GM21528 (cell line): ENCODE measurements around the gene FOXF1.

Source experiments
- ATAC-seq: cut with Tn5 transposase; IDR thresholded peaks from one replicate; pipeline ENCODE4 v1.9.1; 2021; ENCODE audit warnings: mild to moderate bottlenecking, moderate library complexity; ENCODE audit not compliant: unreplicated experiment, low FRiP score

The FOXF1 gene

DNA sequence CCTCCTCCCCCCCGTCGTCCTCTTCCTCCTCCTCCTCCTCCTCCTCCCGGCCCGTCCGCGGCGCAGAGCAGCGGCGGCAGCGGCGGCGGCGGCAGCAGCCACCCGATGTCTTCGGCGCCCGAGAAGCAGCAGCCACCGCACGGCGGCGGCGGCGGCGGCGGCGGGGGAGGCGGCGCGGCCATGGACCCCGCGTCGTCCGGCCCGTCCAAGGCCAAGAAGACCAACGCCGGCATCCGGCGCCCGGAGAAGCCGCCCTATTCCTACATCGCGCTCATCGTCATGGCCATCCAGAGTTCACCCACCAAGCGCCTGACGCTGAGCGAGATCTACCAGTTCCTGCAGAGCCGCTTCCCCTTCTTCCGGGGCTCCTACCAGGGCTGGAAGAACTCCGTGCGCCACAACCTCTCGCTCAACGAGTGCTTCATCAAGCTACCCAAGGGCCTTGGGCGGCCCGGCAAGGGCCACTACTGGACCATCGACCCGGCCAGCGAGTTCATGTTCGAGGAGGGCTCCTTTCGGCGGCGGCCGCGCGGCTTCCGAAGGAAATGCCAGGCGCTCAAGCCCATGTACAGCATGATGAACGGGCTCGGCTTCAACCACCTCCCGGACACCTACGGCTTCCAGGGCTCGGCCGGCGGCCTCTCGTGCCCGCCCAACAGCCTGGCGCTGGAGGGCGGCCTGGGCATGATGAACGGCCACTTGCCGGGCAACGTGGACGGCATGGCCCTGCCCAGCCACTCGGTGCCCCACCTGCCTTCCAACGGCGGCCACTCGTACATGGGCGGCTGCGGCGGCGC lies at the start of gene FOXF1:
Gene FOXF1, plus strand, starts transcription at position 63 of the 797 bp plus-strand sequence. Its CDS starts 43 bp downstream, at position 106.
- ATAC-seq: no peak

DNA sequence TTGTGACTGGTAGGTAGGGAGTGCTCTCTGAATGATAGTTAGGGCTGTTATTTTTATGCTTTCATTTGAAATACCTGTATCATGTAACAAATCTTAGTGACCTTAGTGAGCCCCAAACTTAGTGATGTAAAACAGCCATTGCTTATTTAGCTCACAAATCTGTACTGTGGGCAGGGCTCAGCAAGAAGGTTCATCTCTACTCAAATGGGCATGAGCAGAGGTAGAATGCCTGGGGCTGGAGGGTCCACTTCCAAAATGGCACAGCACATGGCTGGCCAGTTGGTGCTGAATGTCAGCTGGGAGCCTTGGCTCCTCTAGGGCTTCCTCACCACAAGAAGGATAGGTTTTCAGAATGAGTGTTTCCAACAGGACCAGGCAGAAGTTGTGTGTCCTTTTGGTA lies 49.3 kb upstream of the FOXF1 start:
- ATAC-seq: no peak

- no peak for ATAC-seq
Measured at GRCh38 chr16:86462334-86463084, 47.8 kb upstream of the FOXF1 start.

GRCh38 chr16:86464044-86464443 lies 46.3 kb upstream of the FOXF1 start:
- no peak for ATAC-seq

- no peak for ATAC-seq
Measured at GRCh38 chr16:86465434-86465833, 44.9 kb upstream of the FOXF1 start.

- ATAC-seq: no peak
Measured at GRCh38 chr16:86466696-86467406, 43.5 kb upstream of the FOXF1 start.

DNA sequence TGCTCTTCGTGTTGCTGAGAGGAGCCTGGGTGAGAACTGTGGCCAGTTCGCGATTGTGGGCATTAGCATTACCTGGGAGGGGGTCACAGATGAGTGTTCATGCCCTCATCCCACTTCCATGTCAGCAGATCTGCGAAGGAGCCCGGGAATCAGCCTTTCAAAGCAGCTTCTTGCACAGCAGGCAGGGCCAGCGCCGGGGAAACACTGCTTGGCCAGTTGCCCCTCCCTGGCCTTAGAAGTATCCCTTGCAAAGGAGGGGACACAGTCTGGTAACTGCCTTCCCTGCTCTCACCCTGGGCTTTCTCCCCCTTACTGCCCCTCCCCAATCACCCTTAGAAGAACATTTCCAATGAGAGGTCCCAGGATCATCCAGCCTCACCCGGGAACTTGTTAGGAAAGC lies 42.8 kb upstream of the FOXF1 start:
- ATAC-seq: no peak

- no peak for ATAC-seq
Measured at GRCh38 chr16:86470964-86471363, 39.4 kb upstream of the FOXF1 start.

- ATAC-seq: no peak
Measured at GRCh38 chr16:86471896-86472295, 38.4 kb upstream of the FOXF1 start.

GRCh38 chr16:86472366-86472765 lies 38.0 kb upstream of the FOXF1 start:
- ATAC-seq: no peak

DNA sequence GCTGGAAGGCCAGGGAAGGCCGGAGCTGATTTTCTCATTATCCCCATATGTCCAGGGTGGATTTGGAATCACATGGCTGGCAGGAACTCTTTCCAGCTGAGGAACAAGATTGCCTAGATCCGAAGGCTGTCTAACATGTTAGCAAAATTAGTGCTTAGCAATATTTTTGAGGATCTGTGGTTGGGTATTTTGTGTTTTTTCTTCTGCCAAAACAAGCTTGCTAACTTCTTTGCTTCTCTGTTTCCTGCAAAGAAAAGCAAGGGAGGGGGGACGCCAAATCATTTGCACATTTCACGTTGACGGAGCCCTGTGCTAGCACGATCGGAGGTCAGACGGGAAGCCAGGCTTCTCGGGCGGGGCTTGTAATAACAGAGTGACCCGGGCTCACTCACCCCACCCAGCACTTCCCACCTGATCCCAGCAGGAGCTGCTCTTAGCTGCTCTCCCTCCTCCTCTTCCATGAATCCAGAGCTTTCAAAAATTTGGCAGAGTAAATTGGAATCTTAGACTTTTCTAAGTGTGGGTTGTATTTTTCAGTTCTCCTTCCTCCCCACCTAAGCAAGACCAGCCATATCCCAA lies 33.3 kb upstream of the FOXF1 start:
- ATAC-seq: no peak

- no peak for ATAC-seq
Measured at GRCh38 chr16:86477642-86478041, 32.7 kb upstream of the FOXF1 start.

- ATAC-seq: no peak
Measured at GRCh38 chr16:86478779-86479178, 31.5 kb upstream of the FOXF1 start.

GRCh38 chr16:86479419-86479818 lies 30.9 kb upstream of the FOXF1 start:
- no peak for ATAC-seq

DNA sequence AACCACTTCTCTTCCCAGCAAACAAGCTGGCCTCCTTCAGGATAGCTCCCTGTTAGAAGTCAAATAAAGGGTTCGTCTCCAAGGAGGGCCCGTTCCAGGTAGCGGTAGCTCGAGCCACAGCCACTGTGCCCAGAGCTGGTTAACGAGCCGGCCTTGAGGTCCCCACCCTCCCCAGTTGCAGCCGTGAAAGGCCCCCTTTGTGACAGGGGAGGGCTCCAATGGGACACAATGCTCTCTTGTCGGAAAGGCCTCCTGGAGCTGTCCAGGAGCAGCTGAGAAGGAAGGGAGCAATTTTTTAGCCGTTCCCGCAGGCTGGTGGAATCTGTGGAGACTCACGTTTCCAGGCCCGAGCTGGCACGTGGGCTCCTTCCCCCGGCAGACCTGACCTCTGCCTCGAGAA lies 29.9 kb upstream of the FOXF1 start:
- no peak for ATAC-seq

GRCh38 chr16:86481607-86482006 lies 28.7 kb upstream of the FOXF1 start:
- ATAC-seq: no peak

DNA sequence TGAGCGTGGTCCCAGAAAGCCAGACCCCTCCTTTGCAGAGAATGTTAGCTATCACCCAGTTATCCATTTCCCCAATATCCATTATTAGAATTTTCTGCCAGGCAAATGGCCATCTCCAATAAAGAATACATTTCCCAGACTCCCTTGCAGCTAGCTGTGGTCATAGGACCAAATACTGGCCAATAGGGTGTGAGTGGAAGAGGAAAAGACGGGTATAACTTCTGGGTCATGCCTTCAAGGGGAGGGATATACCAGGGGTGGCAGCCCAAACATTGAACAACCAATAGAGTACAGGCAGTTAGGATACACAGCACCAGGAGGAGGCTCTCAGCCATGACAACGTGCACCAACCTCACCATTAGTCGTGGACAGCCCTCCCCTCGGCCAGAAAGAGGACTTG lies 26.1 kb upstream of the FOXF1 start:
- ATAC-seq: no peak

GRCh38 chr16:86485746-86486145 lies 24.6 kb upstream of the FOXF1 start:
- ATAC-seq: no peak

DNA sequence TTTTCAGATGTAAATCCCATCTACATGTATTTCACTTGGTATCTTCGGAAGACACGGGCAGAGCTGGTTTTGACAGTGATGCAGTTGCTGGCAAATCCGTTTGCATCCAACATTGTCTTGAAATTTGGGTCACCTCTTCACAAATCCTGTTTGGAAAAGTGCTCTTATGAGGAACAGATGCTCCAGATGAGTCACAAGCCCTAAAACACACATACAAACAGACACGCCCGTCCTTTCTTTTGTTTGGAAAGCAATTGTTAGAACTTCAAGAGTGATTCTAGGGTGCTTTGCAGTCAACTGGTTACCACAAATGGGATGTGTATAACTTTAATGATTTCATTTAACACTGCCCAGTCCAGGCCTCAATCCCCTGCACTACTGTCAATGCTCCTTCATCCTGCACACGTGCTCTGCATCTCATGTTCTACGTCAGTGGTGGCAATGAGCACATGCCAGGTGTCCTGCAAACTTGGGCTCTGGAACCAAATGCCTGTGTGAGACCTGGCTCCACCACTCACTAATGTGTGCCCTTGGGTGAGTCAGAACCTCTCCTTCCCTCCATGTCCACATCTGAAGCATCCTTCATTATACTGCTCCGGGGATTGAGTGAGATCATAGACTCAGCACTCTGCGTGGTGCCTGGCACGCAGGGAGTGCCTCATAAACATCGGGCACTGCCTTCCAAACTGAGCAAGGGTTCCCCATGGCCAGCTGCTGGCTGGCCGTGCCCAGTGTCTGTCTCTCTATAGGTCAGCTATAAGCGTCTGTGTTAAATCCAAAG lies 19.3 kb upstream of the FOXF1 start:
- no peak for ATAC-seq

- no peak for ATAC-seq
Measured at GRCh38 chr16:86491640-86492023, 18.7 kb upstream of the FOXF1 start.
